Stimulated activated CD8-positive, alpha-beta memory T cell treated with anti-CD3 and anti-CD28 coated beads, Interleukin-7, amount 100 ng/mL, for 1 hour (primary cell): ENCODE results near the gene TMEM18.
"Not testable (repeated sequence)": the region's sequence is repeated elsewhere in the genome, so short reads cannot be mapped to it uniquely, and the experiment has no call there.

Experiments used
- DNase-seq, 2 donors: peaks; one replicate each; pipeline ENCODE4 v3.0.0-alpha.2; 2020; ENCODE audit warnings: low read depth in 2 of 2

The TMEM18 gene

GRCh38 chr2:677056-677958, at the start of gene TMEM18:
TSS of gene TMEM18 (minus strand) at chr2:677406. CDS start at chr2:677345, 61 bp downstream.
- no peak for DNase-seq

GRCh38 chr2:726169-726568, 49.0 kb upstream of the TMEM18 start:
- no peak for DNase-seq

- no peak for DNase-seq
These were observed 48.3 kb upstream of the TMEM18 start for GRCh38 chr2:725468-725867.

- no peak for DNase-seq
These were observed 46.6 kb upstream of the TMEM18 start for GRCh38 chr2:723761-724160.

GRCh38 chr2:720842-721241, 43.6 kb upstream of the TMEM18 start:
- DNase-seq: no peak

- DNase-seq: no peak
These were observed 42.5 kb upstream of the TMEM18 start for GRCh38 chr2:719734-720133.

- no peak for DNase-seq
These were observed 42.0 kb upstream of the TMEM18 start for GRCh38 chr2:719191-719590.

GRCh38 chr2:717661-718060, 40.5 kb upstream of the TMEM18 start:
- no peak for DNase-seq

GRCh38 chr2:715854-716560, 38.8 kb upstream of the TMEM18 start:
- DNase-seq: no peak

- no peak for DNase-seq
These were observed 37.8 kb upstream of the TMEM18 start for GRCh38 chr2:715038-715437.

- no peak for DNase-seq
These were observed 37.0 kb upstream of the TMEM18 start for GRCh38 chr2:714005-714741.

GRCh38 chr2:710867-711665, 33.9 kb upstream of the TMEM18 start:
- DNase-seq: no peak

GRCh38 chr2:709138-709765, 32.0 kb upstream of the TMEM18 start:
- DNase-seq: no peak

GRCh38 chr2:708667-709066, 31.5 kb upstream of the TMEM18 start:
- no peak for DNase-seq

GRCh38 chr2:705971-706511, 28.8 kb upstream of the TMEM18 start:
- no peak for DNase-seq

GRCh38 chr2:702765-703164, 25.6 kb upstream of the TMEM18 start:
- DNase-seq: not testable (repeated sequence)

- no peak for DNase-seq
These were observed 19.9 kb upstream of the TMEM18 start for GRCh38 chr2:696999-697627.

- no peak for DNase-seq
These were observed 19.3 kb upstream of the TMEM18 start for GRCh38 chr2:696463-696862.

GRCh38 chr2:694906-695510, 17.8 kb upstream of the TMEM18 start:
- DNase-seq: no peak

- DNase-seq: no peak
These were observed 17.0 kb upstream of the TMEM18 start for GRCh38 chr2:694174-694573.
